PFSK-1 (cell line): Measurements from ENCODE around the gene SH3RF1.

Experiments
- FOXP2 ChIP-seq: optimal IDR thresholded peaks from 2 replicates; pipeline ENCODE3; 2011; ENCODE audit warnings: borderline replicate concordance, control low read depth, inconsistent platforms; ENCODE audit not compliant: insufficient read depth; ENCODE audit errors: extremely low read length, extremely low read depth
- POLR2AphosphoS5 ChIP-seq: IDR thresholded peaks from 2 replicates; pipeline ENCODE4 v1.6.1; 2012; ENCODE audit warnings: low read depth, mild to moderate bottlenecking, control low read depth, low read length, moderate library complexity
- REST ChIP-seq, 2 experiments: IDR thresholded peaks; 2 replicates each; pipeline versions ENCODE4 v1.6.1 to v1.8.0; 2011 to 2012; ENCODE audit warnings: low read depth in 2 of 2, low read length in 2 of 2, control low read depth in 1 of 2, inconsistent platforms in 1 of 2, mild to moderate bottlenecking in 1 of 2, moderate library complexity in 1 of 2; ENCODE audit not compliant: insufficient read depth in 1 of 2
- SIN3A ChIP-seq: IDR thresholded peaks from 2 replicates; pipeline ENCODE4 v1.6.1; 2012; ENCODE audit warnings: mild to moderate bottlenecking, low read length, moderate library complexity, borderline replicate concordance; ENCODE audit not compliant: insufficient read depth
- TAF1 ChIP-seq: IDR thresholded peaks from 2 replicates; pipeline ENCODE4 v1.6.1; 2012; ENCODE audit warnings: low read length, control low read depth, borderline replicate concordance; ENCODE audit not compliant: insufficient read depth

Gene SH3RF1

GRCh38 chr4:169142906-169143305 lies 127.8 kb downstream of the SH3RF1 start:
- TF ChIP-seq SIN3A (no peak), TAF1 (no peak), FOXP2 (no peak), REST (IDR thresholded peaks at IDR 0.05; ENCODE audit: insufficient read depth in 1 of 2, low read depth in 2 of 2, low read length in 2 of 2) (no peak), POLR2AphosphoS5 (no peak)

- TF ChIP-seq FOXP2, result no peak
- TF ChIP-seq TAF1, result no peak
- no peak for TF ChIP-seq POLR2AphosphoS5
- TF ChIP-seq REST (IDR thresholded peaks at IDR 0.05; ENCODE audit: insufficient read depth in 1 of 2, low read depth in 2 of 2, low read length in 2 of 2), result no peak
- no peak for TF ChIP-seq SIN3A
These were observed 128.4 kb downstream of the SH3RF1 start for GRCh38 chr4:169142391-169142790.

- no peak for TF ChIP-seq POLR2AphosphoS5
- TF ChIP-seq REST (IDR thresholded peaks at IDR 0.05; ENCODE audit: insufficient read depth in 1 of 2, low read depth in 2 of 2, low read length in 2 of 2), result no peak
- no peak for TF ChIP-seq TAF1
- TF ChIP-seq FOXP2, result no peak
- TF ChIP-seq SIN3A, result no peak
These were observed 131.7 kb downstream of the SH3RF1 start for GRCh38 chr4:169139021-169139420.

GRCh38 chr4:169137558-169137920 lies 133.2 kb downstream of the SH3RF1 start:
- TF ChIP-seq POLR2AphosphoS5 (no peak), FOXP2 (no peak), SIN3A (no peak), REST (IDR thresholded peaks at IDR 0.05; ENCODE audit: insufficient read depth in 1 of 2, low read depth in 2 of 2, low read length in 2 of 2) (no peak), TAF1 (no peak)

- no peak for TF ChIP-seq REST (IDR thresholded peaks at IDR 0.05; ENCODE audit: insufficient read depth in 1 of 2, low read depth in 2 of 2, low read length in 2 of 2)
- no peak for TF ChIP-seq FOXP2
- no peak for TF ChIP-seq TAF1
- TF ChIP-seq POLR2AphosphoS5, result no peak
- no peak for TF ChIP-seq SIN3A
These were observed 133.8 kb downstream of the SH3RF1 start for GRCh38 chr4:169136796-169137557.
